WI38 (cell line): Measurements from ENCODE around the gene SLC5A10.

Source experiments
- H3K4me3 ChIP-seq: 2 replicates; pipeline ENCODE4 v1.5.1; 2011; ENCODE audit warnings: low read depth, mild to moderate bottlenecking, control low read depth, low read length
- CTCF ChIP-seq: IDR thresholded peaks from 2 replicates; pipeline ENCODE4 v1.5.1; 2012; ENCODE audit warnings: low read depth, mild to moderate bottlenecking, control low read depth, low read length

Gene SLC5A10

GRCh38 chr17:18946536-18946935 is 5.4 kb upstream of the SLC5A10 start:
- no peak overlapping the region for H3K4me3 ChIP-seq
- TF ChIP-seq CTCF, result no peak

GRCh38 chr17:18947866-18948265 is 4.1 kb upstream of the SLC5A10 start:
- no peak for TF ChIP-seq CTCF
- H3K4me3 ChIP-seq, result no peak overlapping the region

GRCh38 chr17:18948476-18949006 is 3.4 kb upstream of the SLC5A10 start:
- H3K4me3 ChIP-seq, result no peak overlapping the region
- TF ChIP-seq CTCF, result no peak

- no peak overlapping the region for H3K4me3 ChIP-seq
- TF ChIP-seq CTCF, result no peak
Observed at GRCh38 chr17:18949566-18949965, 2.4 kb upstream of the SLC5A10 start.

GRCh38 chr17:18950346-18950745 is 1.6 kb upstream of the SLC5A10 start:
- H3K4me3 ChIP-seq, result no peak overlapping the region
- no peak for TF ChIP-seq CTCF

- no peak overlapping the region for H3K4me3 ChIP-seq
- TF ChIP-seq CTCF, result no peak
Observed at GRCh38 chr17:18950944-18951905, 740 bp upstream of the SLC5A10 start.

- TF ChIP-seq CTCF, result no peak
- H3K4me3 ChIP-seq, result no peak overlapping the region
Observed at GRCh38 chr17:18953231-18953728, 1.3 kb downstream of the SLC5A10 start.
